Thoracic aorta (tissue), 2 donors: Measurements from ENCODE around the gene RPS6KA5. TPM values are rescaled to one million over a fixed set of nuclear protein-coding genes. Genes with fewer than 3 reads are reported as not detected.
"Not testable (repeated sequence)": the region's sequence is repeated elsewhere in the genome, so short reads cannot be mapped to it uniquely, and the experiment has no call there.

Experiments
- ATAC-seq: fragments of 150-250 bp; one replicate; pipeline ENCODE4 v1.8.0; 2017; ENCODE audit warnings: low read depth; ENCODE audit not compliant: insufficient number of reproducible peaks, low FRiP score
- DNase-seq: peaks from one replicate; pipeline ENCODE4 v3.0.0-alpha.2; 2020; ENCODE audit warnings: low spot score
- H3K27ac ChIP-seq, 2 donors: fragments of 200-600 bp; sonication (generic); 1 replicate in 1 of 2; 2 replicates in 1 of 2; pipeline ENCODE4 v1.5.1; 2016; ENCODE audit warnings: mild to moderate bottlenecking in 2 of 2, moderate library complexity in 2 of 2
- H3K27me3 ChIP-seq: fragments of 200-600 bp; sonication (generic); replicated peaks from 2 replicates; pipeline ENCODE4 v1.6.0; 2016; ENCODE audit warnings: mild to moderate bottlenecking; ENCODE audit not compliant: insufficient read depth
- H3K36me3 ChIP-seq: fragments of 200-600 bp; sonication (generic); one replicate; pipeline ENCODE4 v1.5.1; 2016
- H3K4me1 ChIP-seq, 2 donors: fragments of 200-600 bp; sonication (generic); 1 replicate in 1 of 2; 2 replicates in 1 of 2; pipeline versions ENCODE4 v1.5.1 to v1.6.0; 2016; ENCODE audit warnings: low read depth in 2 of 2, mild to moderate bottlenecking in 1 of 2; ENCODE audit not compliant: control insufficient read depth in 1 of 2
- H3K4me3 ChIP-seq: fragments of 200-600 bp; sonication (generic); 2 replicates; pipeline ENCODE4 v1.5.1; 2016; ENCODE audit warnings: mild to moderate bottlenecking
- H3K9me3 ChIP-seq: fragments of 200-600 bp; sonication (generic); 2 replicates; pipeline ENCODE4 v1.5.1; 2016
- total RNA-seq, 2 donors: library from RNA; depleted of rRNA; stranded (reverse); fragments of >200 nt; gene quantifications; one replicate each; pipeline versions ENCODE4 v1.1.0 to v1.2.3, GENCODE V29; 2016
- TF ChIP-seq, protein P1 (sequence below): fragments of 200-600 bp; sonication (generic); IDR thresholded peaks from one replicate; pipeline ENCODE4 v1.5.1; 2019; ENCODE audit warnings: antibody characterized with exemption

Gene RPS6KA5
- total RNA-seq, 2 donors from 2014 or later: 1.4 to 4.6 TPM

DNA sequence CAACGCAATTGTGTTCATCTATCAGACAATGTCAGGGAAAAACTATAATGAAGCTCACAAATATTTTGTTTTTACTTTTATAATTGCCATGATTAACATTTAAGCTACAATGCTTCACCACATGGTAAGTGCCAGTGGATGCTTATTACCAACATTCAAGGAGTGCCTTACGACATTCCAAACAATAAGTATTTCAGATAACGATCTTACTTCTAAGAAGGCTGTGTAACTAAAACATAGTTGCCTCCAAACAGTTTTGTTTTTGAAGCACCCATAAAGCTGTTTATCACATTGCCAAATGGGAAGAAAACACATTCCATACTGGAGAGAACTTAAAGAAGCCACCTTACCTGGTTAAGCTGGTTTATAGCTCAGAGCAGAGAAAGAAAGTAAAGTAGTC, 78.8 kb downstream of the RPS6KA5 start:
- no peak for DNase-seq
- Histone ChIP-seq H3K4me3 (no peak overlapping the region), H3K36me3 (no peaks in the 10 kb centered on the region), H3K4me1 (peaks cover 0 to 17% of the 10 kb centered on the region in 2 donors), H3K9me3 (no peaks in the 10 kb centered on the region), H3K27me3 (no peaks in the 10 kb centered on the region), H3K27ac (no peak overlapping the region)
- no peak for ATAC-seq
- TF ChIP-seq, protein P1, sequence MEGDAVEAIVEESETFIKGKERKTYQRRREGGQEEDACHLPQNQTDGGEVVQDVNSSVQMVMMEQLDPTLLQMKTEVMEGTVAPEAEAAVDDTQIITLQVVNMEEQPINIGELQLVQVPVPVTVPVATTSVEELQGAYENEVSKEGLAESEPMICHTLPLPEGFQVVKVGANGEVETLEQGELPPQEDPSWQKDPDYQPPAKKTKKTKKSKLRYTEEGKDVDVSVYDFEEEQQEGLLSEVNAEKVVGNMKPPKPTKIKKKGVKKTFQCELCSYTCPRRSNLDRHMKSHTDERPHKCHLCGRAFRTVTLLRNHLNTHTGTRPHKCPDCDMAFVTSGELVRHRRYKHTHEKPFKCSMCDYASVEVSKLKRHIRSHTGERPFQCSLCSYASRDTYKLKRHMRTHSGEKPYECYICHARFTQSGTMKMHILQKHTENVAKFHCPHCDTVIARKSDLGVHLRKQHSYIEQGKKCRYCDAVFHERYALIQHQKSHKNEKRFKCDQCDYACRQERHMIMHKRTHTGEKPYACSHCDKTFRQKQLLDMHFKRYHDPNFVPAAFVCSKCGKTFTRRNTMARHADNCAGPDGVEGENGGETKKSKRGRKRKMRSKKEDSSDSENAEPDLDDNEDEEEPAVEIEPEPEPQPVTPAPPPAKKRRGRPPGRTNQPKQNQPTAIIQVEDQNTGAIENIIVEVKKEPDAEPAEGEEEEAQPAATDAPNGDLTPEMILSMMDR: no peak

- not testable (repeated sequence) for ATAC-seq, H3K27me3 ChIP-seq, H3K36me3 ChIP-seq, H3K27ac ChIP-seq, H3K4me3 ChIP-seq, H3K9me3 ChIP-seq, DNase-seq
- H3K4me1 ChIP-seq: peaks cover 0 to 17% of the 10 kb centered on the region in 2 donors
Observed at GRCh38 chr14:90980636-90981035, 79.8 kb downstream of the RPS6KA5 start.

DNA sequence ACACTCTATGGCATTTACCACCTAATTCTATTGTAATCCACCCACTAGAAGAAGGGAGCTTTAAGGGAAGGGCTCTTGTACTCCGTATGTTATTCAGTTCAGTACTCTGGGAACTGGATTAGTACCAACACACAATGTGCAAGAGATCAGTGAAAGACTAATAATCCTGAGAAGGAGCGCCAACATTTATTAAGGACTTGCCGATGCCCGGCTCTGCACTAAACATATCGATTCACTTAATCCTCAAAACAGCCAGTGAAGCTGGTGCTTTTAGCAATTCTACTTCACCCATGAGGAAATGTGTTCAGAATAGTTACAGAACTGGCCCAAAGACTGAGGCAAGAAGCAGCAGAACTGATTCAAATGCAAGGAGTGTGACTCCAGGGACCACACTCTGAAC, 80.9 kb downstream of the RPS6KA5 start:
- no peak overlapping the region for H3K4me3 ChIP-seq

GRCh38 chr14:90976101-90976500, 84.3 kb downstream of the RPS6KA5 start:
- ATAC-seq: no peak

More for the DNA sequence above, 80.9 kb downstream of the RPS6KA5 start:
- Histone ChIP-seq H3K27me3 (no peaks in the 10 kb centered on the region), H3K9me3 (no peaks in the 10 kb centered on the region), H3K27ac (no peak overlapping the region), H3K4me1 (peaks cover 0 to 17% of the 10 kb centered on the region in 2 donors), H3K36me3 (no peaks in the 10 kb centered on the region)
- ATAC-seq: no peak
- no peak for DNase-seq
- TF ChIP-seq, protein P1: no peak

DNA sequence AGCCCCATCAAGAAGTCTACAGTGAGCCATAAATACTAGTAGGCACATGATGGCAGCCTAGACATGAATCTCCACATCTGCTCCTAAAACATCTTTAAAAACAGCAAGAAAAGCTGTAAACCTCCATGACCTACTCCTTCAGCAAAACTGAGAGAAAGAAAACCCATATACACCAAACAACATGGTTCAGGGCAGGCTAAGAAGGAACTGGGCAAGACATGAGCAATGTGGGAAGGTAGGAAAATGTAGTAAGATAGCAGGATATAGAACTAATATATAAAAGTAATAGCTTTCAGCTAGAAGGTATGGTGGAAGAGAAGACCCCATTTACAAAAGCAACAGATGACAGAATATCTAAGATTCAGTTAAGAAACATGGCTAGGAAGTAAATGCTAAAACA, 88.8 kb downstream of the RPS6KA5 start:
- TF ChIP-seq, protein P1: no peak
- H3K27me3 ChIP-seq: no peaks in the 10 kb centered on the region
- DNase-seq (no peak), ATAC-seq (no peak)
- H3K36me3 ChIP-seq: no peaks in the 10 kb centered on the region
- no peak overlapping the region for H3K4me3 ChIP-seq
- H3K27ac ChIP-seq: no peak overlapping the region
- H3K9me3 ChIP-seq: no peaks in the 10 kb centered on the region
- H3K4me1 ChIP-seq: no peaks in the 10 kb centered on the region

More at GRCh38 chr14:90976101-90976500, 84.3 kb downstream of the RPS6KA5 start:
- Histone ChIP-seq H3K4me3 (no peak overlapping the region), H3K27ac (no peak overlapping the region), H3K27me3 (no peaks in the 10 kb centered on the region), H3K9me3 (no peaks in the 10 kb centered on the region), H3K36me3 (no peaks in the 10 kb centered on the region), H3K4me1 (peaks cover 0 to 17% of the 10 kb centered on the region in 2 donors)
- DNase-seq: no peak
- TF ChIP-seq, protein P1: no peak

- Histone ChIP-seq H3K36me3 (no peaks in the 10 kb centered on the region), H3K9me3 (no peaks in the 10 kb centered on the region), H3K4me1 (no peaks in the 10 kb centered on the region), H3K27ac (no peak overlapping the region), H3K27me3 (no peaks in the 10 kb centered on the region), H3K4me3 (no peak overlapping the region)
- DNase-seq (no peak), ATAC-seq (no peak)
- TF ChIP-seq, protein P1: no peak
Observed at GRCh38 chr14:90970167-90970600, 90.3 kb downstream of the RPS6KA5 start.
